Limb (tissue), 2 donors: ENCODE results near the gene FUT9.

ENCODE experiments used
- DNase-seq, 2 donors: peaks; one replicate each; pipeline ENCODE4 v3.0.0-alpha.2; 2016; ENCODE audit errors: extremely low spot score in 2 of 2

Gene FUT9

GRCh38 chr6:96015518-96016333 lies at the start of gene FUT9:
TSS of gene FUT9 (plus strand) at chr6:96015974. CDS start at chr6:96203156, 187,182 bp downstream.
- DNase-seq = peak; percentile 6 to 83

GRCh38 chr6:95967594-95967993 lies 48.2 kb upstream of the FUT9 start:
- no peak for DNase-seq

GRCh38 chr6:95973976-95974375 lies 41.8 kb upstream of the FUT9 start:
- no peak for DNase-seq

- no peak for DNase-seq
These were observed 37.5 kb upstream of the FUT9 start for GRCh38 chr6:95978230-95978629.

GRCh38 chr6:95991906-95992305 lies 23.9 kb upstream of the FUT9 start:
- no peak for DNase-seq

- DNase-seq = no peak
These were observed 21.6 kb upstream of the FUT9 start for GRCh38 chr6:95994151-95994550.

- DNase-seq = no peak
These were observed 17.6 kb upstream of the FUT9 start for GRCh38 chr6:95998133-95998532.

GRCh38 chr6:96001891-96002575 lies 13.7 kb upstream of the FUT9 start:
- no peak for DNase-seq

- no peak for DNase-seq
These were observed 13.2 kb upstream of the FUT9 start for GRCh38 chr6:96002576-96002910.

GRCh38 chr6:96002912-96003311 lies 12.9 kb upstream of the FUT9 start:
- DNase-seq = no peak

GRCh38 chr6:96007663-96008062 lies 8.1 kb upstream of the FUT9 start:
- no peak for DNase-seq

- no peak for DNase-seq
These were observed 2.2 kb upstream of the FUT9 start for GRCh38 chr6:96013531-96013930.

- no peak for DNase-seq
These were observed 792 bp upstream of the FUT9 start for GRCh38 chr6:96014846-96015517.

GRCh38 chr6:96016334-96017069 lies 728 bp downstream of the FUT9 start:
- DNase-seq = no peak

GRCh38 chr6:96017070-96017359 lies 1.2 kb downstream of the FUT9 start:
- no peak for DNase-seq

- no peak for DNase-seq
These were observed 6.5 kb downstream of the FUT9 start for GRCh38 chr6:96022225-96022624.

GRCh38 chr6:96032661-96033060 lies 16.9 kb downstream of the FUT9 start:
- DNase-seq = no peak

- no peak for DNase-seq
These were observed 35.8 kb downstream of the FUT9 start for GRCh38 chr6:96051555-96051954.

GRCh38 chr6:96058082-96058481 lies 42.3 kb downstream of the FUT9 start:
- no peak for DNase-seq

GRCh38 chr6:96059586-96059985 lies 43.8 kb downstream of the FUT9 start:
- no peak for DNase-seq

GRCh38 chr6:96060249-96060648 lies 44.5 kb downstream of the FUT9 start:
- DNase-seq = no peak

GRCh38 chr6:96065213-96065612 lies 49.4 kb downstream of the FUT9 start:
- no peak for DNase-seq
